Measurements from ENCODE around the gene SLC25A21.
"Not testable (repeated sequence)": the region's sequence is repeated elsewhere in the genome, so short reads cannot be mapped to it uniquely, and the experiment has no call there.

SLC25A21 gene

DNA sequence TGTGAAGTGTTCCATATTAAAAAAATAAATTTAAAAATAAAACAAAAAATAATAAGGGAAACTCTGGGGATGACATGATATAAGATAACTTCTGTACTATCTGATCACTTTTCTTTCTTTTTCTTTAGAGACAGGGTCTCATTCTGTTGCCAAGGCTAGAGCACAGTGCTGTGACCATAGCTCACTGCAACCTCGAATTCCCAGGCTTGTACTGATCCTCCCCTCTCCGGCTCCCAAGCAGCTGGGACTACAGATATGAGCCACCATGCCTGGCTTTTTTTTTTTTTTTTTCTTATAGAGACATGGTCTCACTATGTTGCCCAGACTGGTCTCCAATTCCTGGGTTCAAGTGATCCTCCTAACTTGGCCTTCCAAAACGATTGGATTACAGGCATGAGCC, 14.9 kb upstream of the SLC25A21 start:
- in situ Hi-C loops (cut with HindIII; ENCODE audit: low sequenced_read_pairs) = no loop called here

DNA sequence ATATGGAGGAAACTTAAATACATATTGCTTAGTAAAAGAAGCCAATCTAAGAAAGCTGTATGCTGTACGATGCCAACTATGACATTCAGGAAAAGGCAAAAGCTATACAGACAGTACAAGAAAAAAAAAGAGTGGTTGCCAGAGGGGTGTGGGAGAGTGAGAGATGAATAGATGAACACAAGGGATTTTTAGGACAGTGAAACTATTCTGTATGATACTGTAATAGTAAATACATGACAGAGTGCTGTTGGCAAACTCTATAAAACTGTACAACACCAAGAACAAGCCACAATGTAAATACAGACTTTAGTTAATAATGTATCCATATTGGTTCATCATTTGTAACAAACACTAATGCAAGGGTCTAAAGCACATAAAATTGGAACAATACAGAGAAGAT, 14.5 kb upstream of the SLC25A21 start:
- in situ Hi-C loops (cut with HindIII; ENCODE audit: low sequenced_read_pairs) = no loop called here

DNA sequence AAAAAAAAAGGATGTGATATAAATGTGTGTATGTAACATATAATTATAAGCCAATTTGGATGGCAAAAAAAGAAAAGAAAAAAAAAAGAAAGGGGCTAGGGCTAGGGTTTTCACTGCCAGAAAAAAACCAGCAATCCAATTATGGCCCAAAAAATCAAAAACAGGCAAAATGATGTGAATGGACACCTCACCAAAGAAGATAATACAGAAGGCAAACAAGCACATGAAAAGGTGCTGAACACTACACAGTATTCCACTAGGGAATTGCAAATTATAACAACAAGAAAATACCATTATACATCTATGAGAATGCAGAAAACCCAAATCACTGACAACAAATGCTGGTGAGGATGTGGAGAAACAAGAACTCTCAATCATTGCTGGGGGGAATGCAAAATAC, 13.3 kb upstream of the SLC25A21 start:
- in situ Hi-C loops (cut with HindIII; ENCODE audit: low sequenced_read_pairs) = no loop called here

DNA sequence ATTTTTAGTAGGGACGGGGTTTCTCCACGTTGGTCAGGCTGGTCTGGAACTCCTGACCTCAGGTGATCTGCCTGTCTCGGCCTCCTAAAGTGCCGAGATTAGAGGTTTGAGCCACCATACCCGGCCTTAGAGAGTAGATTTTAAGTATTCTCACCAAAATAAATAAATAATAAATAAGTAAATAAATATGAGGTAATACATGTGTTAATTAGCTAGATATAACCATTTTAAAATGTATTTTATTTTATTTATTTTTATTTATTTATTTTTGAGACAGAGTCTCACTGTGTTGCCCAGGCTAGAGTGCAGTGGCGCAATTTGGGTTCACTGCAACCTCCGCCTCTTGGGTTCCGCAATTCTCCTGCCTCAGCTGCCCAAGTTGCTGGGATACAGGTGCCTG, 12.1 kb upstream of the SLC25A21 start:
- in situ Hi-C loops (cut with HindIII; ENCODE audit: low sequenced_read_pairs) = not testable (repeated sequence)

DNA sequence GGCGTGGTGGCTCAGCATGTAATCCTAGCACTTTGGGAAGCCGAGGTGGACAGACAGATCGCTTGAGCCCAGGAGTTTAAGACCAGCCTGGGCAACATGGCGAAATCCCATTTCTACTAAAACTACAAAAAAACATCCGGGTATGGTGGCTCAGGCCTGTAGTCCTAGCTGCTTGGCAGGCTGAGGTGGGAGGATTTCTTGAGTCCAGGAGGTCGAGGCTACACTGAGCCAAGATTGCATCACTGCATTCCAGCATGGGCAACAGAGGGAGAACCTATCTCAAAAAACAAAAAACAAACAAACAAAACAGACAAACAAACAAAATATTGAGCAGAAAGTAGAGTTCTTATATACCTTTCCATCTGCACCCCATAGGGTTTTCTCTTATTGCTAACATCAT, 9.0 kb upstream of the SLC25A21 start:
- in situ Hi-C loops (cut with HindIII; ENCODE audit: low sequenced_read_pairs) = no loop called here

DNA sequence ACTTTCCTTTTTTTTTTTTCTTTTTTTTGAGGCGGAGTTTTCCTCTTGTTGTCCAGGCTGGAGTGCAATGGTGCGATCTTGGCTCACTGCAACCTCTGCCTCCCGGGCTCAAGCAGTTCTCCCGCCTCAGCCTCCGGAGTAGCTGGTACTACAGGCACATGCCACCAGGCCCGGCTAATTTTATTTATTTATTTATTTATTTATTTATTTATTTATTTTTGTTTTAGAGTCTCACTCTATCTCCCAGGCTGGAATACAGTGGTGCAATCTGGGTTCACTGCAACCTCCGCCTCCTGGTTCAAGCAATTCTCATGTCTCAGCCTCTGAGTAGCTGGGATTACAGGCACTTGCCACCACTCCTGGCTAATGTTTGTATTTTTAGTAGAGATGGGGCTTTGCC, 8.5 kb upstream of the SLC25A21 start:
- in situ Hi-C loops (cut with HindIII; ENCODE audit: low sequenced_read_pairs) = not testable (repeated sequence)

DNA sequence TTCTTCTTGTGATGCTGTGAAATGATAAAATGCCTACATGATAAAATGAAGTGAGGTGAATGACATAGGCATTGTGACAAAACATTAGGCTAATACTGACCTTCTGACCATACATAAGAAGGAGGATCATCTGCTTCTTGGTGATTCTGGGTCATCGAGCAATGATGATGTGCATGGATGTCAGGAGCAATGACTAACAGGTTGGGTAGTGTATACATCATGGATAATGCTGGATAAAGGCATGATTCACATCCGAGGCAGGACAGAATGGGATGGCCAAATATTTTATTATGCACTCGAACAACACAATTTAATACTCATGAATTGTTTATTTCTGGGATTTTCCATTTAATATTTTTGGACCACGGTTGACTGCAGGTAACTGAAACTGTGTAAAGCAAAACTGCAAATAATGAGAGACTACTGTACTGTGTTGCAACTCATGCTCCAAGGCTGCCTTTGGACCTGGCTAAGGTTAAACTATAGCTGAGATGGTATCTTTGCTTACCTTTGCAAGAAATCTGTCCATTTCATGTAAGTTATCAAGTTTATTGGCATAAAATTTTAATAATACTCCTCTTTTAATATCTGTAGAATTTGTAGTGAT, 7.6 kb upstream of the SLC25A21 start:
- in situ Hi-C loops (cut with HindIII; ENCODE audit: low sequenced_read_pairs) = no loop called here

DNA sequence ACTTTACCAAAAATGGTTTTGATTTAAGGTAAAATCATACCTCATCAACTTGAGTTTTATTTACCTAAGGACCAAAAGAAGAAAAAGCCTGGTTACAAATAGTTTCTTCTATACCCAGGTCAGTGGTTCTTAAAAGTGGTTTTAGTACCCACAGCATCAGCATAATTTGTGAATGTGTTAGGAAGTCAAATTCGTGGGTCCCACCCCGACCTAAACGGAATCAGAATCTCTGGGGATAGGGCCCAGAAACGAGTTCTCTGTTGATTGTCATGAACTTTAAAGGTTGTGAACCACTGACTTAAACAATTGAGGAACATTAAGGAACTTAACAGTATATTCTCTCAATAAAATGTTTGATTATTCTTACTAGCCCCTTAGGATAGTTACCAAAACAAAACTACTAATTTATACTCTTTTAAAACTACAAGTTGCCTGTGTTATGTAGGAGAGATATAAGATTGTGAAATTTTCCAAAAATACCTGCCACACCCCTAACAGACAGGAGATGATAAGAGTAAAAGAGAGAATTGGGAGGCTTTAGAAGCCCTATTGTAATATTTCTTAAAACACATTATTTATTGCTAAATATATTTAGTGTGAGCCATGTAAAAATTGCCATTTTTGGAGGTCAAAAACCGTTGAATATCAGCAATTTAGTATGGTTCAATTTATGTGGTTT, 669 bp upstream of the SLC25A21 start:
- in situ Hi-C loops (cut with HindIII; ENCODE audit: low sequenced_read_pairs) = no loop called here

DNA sequence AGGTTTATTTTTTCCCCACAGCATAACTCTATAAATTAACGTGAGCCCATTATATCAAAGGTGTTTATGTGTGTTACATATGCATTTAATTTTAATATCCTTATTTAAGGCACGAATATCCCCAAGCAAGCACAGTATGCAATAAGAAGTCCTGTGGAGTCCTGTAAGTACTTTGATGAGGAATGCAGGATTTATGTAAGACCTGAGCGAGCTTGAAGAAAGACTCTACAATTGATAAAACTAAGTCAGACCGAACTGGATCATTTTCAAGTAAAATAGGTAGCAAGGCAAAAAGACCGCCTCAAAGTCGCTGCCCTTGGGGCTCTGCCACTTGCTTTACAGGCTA, 755 bp downstream of the SLC25A21 start:
- in situ Hi-C loops (cut with HindIII; ENCODE audit: low sequenced_read_pairs) = no loop called here

DNA sequence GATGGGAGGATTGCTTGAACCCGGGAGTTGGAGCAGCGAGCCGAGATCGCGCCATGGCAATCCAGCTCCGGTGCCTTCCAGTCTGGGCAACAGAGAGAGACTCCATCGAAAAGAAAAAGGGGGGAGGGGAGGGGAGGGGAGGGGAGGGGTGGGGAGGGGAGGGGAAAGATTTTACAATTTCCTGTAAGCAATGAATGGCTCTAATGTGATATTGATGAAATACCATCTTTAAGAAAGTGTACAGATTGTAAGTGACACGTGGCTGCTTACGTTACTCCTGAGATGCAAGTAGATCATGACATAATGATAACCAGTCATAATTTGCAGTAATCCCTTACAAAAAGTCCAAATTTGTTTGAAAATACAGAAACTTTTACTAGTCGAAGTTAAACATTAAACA, 1.4 kb downstream of the SLC25A21 start:
- in situ Hi-C loops (cut with HindIII; ENCODE audit: low sequenced_read_pairs) = no loop called here

DNA sequence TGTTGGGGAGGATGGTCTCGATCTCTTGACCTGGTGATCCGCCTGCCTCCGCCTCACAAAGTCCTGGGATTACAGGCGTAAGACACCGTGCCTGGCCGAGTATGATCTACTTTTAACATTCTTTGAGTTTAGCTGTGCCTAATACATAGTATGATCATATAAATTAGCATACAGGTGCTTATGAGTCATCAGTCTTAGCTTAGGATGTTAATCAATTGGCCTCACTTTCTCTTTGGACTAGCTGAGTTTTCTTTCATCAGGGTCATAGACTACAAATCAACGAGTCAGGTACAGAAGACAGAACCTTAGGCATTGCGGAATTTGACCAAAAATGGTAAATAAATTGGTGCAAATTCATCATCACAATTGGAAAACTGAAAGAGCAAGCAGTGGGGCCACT, 2.2 kb downstream of the SLC25A21 start:
- in situ Hi-C loops (cut with HindIII; ENCODE audit: low sequenced_read_pairs) = no loop called here

DNA sequence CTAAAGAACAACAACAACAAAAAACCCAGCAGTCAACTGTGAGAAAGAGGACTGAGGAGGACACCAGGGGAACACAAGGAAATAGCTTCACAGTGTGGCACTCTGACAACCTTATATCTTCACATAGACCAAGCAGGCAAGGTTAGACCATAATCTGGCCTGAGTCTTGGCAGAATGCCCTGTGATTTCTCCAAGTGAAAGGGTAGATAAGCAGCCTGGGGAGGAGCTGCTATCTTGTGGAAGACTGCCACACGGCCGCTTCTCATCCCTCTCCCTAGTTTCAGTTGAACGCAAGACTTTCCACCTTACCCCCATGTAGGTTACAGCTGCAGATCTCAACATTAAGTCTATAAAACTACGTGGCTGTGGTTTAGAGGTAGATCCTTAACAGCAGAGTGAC, 3.7 kb downstream of the SLC25A21 start:
- in situ Hi-C loops (cut with HindIII; ENCODE audit: low sequenced_read_pairs) = no loop called here

DNA sequence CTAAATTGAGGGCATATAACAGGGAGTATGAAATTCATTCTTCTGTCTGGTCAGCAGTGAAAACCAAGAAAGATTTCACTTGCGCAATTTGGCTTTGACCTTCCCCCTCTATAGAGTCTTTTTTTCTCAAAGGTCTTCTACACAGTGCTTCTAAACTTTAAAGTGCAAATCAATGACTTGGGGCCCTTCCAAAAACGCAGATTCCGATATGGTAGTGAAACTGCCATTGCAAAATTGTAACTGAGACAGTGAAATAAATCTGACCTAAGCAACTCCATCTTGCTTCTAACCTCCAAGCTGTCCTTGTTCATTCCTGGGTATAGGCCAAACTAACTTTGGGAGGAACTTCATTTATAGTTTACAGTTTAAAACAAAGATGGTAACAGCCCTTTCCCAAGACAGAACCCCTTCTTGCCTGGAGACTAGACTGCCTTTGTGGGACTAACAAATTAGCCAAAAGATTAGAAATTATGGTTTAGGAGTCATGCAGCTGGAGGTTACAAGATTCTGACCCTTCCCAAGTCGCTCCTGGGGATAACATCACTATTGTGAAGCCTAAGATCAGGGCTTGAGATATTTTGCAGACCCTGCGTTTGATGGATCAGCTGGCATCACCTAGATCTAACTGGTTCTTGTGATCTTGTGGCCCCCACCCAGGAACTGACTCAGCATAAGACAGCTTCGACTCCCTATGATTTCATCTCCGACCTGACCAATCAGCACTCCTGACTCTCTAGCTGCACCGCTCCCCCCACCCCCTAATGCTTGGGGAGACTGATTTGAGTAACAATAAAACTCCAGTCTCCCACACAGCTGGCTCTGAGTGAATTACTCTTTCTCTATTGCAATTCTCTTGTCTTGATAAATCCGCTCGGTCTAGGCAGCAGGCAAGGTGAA, 5.0 kb downstream of the SLC25A21 start:
- in situ Hi-C loops (cut with HindIII; ENCODE audit: low sequenced_read_pairs) = no loop called here

DNA sequence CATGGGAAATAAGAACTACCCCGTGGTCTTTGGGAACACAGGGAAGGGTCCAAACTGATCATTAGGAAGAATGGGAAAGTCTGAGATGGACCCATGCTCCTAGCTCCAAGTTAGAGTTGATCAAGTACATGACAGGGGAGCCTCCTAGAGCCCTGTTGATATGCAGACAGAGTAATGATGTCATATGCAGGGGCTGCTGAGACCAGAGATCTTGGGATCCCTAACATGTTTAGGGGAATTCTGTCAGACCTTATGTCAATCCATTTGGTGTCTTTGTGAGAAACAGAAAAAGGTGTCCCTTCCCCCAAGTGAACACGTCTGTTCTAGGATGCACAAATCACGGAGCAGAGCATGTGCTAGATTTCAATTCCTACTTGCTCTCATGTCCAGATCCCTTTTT, 6.6 kb downstream of the SLC25A21 start:
- in situ Hi-C loops (cut with HindIII; ENCODE audit: low sequenced_read_pairs) = no loop called here

DNA sequence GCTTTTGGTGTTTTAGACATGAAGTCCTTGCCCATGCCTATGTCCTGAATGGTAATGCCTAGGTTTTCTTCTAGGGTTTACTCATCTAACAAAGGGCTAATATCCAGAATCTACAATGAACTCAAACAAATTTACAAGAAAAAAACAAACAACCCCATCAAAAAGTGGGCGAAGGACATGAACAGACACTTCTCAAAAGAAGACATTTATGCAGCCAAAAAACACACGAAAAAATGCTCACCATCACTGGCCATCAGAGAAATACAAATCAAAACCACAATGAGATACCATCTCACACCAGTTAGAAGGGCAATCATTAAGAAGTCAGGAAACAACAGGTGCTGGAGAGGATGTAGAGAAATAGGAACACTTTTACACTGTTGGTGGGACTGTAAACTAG, 10.1 kb downstream of the SLC25A21 start:
- in situ Hi-C loops (cut with HindIII; ENCODE audit: low sequenced_read_pairs) = not testable (repeated sequence)

DNA sequence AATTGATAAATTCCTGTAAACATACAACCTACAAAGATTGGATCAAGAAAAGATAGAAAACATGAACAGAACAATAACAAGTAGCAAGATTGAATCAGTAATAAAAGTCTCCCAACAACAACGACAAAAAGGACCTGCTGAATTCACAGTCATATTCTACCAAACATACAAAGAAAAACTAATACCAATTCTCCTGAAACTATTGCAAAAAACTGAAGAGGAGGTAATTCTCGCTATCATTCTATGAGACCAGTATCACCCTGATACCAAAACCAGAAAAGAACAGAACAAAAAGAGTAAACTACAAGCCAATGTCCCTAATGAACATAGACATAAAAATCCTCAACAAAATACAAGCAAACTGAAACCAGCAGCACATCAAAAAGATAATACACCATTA, 14.4 kb downstream of the SLC25A21 start:
- in situ Hi-C loops (cut with HindIII; ENCODE audit: low sequenced_read_pairs) = no loop called here

DNA sequence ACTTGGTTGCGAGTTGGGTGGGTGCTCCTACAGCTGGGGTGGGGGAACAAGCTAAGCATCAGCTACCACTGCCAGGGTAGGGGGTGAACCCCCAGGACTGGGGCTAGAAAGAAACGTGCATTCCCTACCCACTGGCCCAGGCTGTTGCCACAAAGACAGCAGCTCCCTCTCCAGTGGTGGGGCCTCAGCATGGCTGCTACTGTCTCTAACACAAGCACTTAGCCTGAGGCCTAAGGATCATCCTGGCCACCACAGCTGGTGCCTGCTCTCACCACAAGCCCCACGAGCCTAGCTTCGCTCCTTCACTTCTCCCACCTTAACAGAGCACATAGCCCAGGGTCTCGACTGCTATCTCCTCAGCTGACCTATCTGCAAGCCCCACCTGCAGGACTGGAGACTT, 18.9 kb downstream of the SLC25A21 start:
- in situ Hi-C loops (cut with HindIII; ENCODE audit: low sequenced_read_pairs) = no loop called here

DNA sequence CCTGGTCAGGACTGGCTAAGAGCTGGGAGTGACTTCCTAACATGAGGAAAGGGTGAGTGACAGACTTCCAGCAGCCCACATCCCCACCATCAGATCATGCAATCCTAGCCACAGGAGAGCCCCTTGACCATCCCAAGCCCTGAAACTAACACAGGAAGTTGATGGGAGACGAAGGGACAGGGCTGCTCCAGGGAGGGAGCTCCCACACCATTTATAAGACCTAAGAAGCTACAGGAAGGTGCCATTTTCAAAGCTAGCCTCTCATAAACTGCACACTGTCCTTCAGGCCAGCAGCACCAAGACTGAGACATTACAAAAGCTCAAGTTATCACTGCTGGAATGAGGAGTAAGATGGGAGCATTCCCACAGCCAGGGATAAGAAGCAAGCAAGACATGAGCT, 19.4 kb downstream of the SLC25A21 start:
- in situ Hi-C loops (cut with HindIII; ENCODE audit: low sequenced_read_pairs) = no loop called here

DNA sequence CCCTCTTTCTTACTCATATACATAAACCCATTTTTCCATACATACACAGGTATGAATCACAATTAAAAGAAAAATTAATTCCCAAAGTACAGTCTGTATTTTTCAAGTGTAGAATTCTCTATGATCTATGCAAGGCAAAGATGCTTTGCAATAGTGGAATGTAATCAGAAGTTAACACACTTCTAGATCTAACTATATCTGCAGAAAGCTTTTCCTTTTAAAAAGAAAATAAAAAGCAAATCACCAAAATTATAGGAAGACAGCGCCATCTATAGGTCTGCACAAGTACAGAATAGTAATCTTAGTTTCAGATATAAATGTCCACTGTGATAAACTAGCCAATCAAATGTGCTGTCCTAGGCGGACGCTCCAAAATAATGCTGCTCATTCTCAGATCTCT, 22.0 kb downstream of the SLC25A21 start:
- in situ Hi-C loops (cut with HindIII; ENCODE audit: low sequenced_read_pairs) = no loop called here

DNA sequence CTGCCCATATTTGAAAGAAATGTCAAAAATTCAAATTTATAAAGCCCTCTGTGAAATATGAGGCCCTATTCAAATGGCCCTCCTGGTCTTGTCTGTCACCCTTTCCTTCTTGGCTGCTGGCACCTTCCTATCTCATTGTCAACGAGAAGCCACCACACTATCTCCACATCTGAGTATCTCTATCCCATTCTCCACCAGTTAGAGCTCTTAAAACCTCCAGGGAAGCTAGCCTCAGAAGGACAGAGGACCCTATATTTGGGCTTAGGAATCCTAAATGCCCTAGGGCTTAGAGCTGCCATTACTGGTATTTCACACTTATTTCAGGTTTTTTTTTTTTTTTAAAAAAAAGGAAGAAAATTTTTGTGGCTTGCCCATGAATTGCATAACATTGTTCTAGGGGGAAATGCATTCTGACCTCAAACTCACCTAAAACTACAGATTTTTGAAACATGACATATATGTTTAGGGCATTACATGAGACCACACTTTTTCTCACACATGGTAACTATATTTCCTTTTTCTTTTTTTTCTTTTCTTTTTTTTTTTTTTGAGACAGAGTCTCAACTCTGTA, 25.0 kb downstream of the SLC25A21 start:
- in situ Hi-C loops (cut with HindIII; ENCODE audit: low sequenced_read_pairs) = no loop called here

DNA sequence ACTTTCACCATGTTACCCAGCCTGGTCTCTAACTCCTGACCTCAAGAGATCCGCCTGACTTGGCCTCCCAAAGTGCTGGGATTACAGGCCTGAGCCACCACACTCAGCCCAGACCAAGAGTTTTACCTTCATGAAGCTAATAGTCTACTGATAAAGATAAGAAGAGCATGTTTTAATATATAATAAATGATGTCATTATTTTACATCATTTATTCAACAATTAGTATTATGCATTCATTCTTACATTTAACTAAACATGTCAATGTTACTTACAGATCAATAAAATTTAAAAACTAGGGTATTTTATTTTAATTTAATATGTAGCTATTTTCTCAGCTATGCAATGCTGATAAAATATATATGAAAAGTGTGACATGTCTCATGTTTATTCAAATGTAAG, 26.0 kb downstream of the SLC25A21 start:
- in situ Hi-C loops (cut with HindIII; ENCODE audit: low sequenced_read_pairs) = not testable (repeated sequence)

DNA sequence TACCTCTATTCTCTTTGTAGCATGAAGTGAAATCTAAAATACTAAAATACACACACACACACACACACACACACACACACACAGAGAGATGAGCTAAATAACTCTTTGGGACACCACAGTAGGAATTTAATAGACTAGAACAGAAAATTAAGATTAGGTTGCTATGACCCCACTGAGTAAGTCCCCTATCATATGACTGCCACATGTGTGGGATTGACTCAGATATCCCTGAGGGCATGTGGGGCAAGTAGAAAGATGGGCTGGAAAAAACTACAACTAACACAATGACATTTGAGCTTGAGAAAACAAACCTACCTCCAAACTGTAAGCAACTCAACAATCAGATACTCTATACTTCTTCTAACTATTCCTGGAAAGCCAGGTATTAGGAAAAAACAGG, 27.0 kb downstream of the SLC25A21 start:
- in situ Hi-C loops (cut with HindIII; ENCODE audit: low sequenced_read_pairs) = no loop called here

Measured in DLD1 (cell line).